GM19395 (cell line): ENCODE measurements around the gene MRPL55.
A peak's percentile ranks its signal among the peaks of the same experiment; 100 is the strongest.

Source experiments
- ATAC-seq: cut with Tn5 transposase; IDR thresholded peaks from one replicate; pipeline ENCODE4 v1.9.1; 2021; ENCODE audit warnings: mild to moderate bottlenecking, moderate library complexity; ENCODE audit not compliant: unreplicated experiment

The MRPL55 gene

DNA sequence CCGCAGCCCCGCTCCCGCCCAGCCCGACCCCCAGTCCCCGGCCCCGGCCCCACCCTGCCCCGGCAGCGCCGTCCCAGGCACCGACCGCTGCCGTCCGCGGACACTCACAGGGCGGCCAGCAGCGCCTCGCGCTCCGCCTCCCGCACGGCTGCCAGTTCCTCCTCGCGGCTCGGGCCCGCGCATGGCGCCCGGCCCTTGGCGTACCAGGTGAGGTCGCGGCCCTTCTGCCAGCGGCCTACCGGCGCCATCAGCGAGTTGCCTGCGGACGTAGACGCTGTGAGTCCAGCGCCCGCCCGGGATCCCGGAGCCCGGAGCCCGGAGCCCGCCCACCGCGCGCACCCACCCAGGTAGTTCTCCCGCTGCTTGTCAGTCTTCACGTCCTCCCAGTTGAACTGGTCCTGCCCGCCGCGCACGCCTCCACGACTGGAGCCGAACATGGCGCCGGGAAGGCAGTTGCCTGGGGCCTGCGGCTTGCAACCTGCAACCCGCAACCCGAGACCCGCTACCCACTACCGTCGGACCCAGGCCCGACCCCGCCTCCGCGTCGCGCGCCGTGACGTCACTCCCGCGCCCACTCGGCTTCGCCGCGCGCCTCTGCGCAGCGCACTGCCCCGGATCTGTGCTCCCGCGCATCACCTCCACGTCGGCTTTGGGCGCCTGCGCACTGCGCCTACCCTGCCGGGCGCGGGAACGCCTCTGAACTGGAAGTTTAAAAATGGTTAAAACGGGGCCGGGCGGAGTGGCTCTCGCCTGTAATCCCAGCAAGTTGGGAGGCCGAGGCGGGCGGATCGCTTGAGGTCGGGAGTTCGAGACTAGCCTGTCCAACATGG, 6.1 kb downstream of the MRPL55 start, which contains the start of gene C1orf35:
Gene C1orf35 (minus strand): TSS at position 535 of the 830 bp plus-strand sequence. CDS start 98 bp downstream, at position 437.
- peak; percentile 74 for ATAC-seq

DNA sequence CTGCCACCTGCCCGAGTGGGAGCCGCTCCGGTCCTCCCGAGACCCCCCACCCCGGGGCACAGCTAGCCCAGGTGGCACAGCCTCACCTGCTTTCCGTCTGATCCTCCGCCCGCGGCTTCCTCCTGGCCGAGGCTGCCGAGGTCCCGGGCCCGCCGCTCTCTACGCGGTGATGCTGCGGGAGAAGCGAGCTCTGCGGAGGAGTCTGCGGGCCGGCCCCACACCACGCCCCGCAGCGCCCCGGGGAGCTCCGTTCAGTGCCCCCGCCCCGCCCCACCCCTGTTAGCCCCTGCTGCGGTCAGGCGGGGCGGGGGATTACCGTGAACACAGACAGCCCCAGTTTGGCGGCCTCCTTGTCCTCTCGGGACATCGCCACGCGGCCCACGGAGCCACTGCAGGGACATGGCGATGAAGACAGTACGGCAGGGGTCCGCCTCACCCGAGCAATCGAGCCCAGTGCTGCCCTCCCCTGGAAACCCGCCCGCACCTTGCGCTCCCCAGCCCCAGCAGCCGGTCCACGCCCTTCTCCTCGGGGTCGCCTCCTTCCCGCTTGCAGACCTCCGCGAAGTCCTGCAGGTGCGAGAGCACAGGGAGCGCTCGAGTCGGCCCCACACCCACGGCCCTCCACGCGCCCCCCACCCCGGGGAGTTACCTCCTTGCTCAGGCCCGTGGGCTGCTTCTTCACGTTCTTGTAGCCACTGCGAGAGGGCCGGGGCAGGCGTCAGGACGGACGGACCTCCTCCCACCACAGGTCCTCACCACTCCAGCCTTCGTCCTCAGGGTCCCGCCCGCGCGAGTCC, 6.9 kb downstream of the MRPL55 start:
- ATAC-seq = peak; percentile 36

DNA sequence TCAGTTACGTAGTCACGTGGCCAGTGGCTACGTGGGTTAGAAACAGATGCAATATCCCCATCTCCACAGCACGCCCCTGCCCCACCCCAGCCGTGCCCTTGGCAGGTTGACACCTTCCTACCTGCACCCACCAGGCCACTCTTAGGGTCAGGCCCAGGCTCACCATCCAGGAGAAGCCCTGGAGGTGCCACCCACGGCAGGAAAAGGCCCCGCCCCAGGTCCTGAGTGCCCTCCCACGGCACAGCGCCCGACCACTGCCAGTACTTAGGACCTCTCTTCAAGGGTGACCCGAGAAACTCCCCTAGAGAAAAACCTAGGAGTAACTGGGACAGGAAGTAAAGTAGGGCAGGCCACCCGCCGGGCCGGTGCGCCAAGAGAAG, 7.5 kb downstream of the MRPL55 start:
- ATAC-seq = no peak

DNA sequence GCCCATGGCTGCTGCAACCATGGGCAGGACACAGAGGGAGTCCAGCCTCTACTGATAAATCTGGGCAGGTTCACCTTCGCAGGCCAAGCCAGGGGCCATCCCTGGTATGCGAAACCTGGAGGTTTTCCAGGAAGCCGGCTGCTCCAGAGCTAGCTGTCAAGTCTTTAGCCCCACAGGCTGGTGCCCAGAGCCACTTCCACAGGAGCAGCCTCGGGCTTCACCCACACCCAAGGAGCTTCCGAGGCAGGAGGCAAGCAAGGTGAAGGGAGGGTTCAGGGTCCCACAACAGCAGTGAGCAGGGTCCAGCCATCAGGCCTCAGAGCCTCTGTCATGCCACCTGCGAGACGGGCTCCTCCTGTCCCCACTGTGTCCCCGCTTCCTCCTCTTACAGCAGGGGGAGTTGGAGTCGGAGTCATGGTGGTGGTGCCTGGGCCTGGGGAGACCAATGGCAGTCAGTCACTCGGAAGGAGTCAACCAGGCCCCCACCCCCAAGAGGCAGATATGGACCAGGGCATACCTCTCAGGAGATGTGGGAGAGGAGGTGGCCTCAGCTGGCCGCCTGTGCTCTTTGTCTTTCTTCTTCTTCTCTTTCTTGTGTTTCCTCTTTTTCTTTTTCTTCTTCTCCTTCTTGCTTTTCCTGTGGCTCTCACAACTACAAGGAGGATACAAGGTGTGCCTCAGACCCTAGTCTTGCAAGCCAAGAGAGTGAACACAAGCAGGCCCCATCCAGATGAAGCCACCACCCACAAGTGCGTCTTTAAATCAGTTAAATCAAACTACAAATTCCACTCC, 8.1 kb downstream of the MRPL55 start:
- no peak for ATAC-seq

DNA sequence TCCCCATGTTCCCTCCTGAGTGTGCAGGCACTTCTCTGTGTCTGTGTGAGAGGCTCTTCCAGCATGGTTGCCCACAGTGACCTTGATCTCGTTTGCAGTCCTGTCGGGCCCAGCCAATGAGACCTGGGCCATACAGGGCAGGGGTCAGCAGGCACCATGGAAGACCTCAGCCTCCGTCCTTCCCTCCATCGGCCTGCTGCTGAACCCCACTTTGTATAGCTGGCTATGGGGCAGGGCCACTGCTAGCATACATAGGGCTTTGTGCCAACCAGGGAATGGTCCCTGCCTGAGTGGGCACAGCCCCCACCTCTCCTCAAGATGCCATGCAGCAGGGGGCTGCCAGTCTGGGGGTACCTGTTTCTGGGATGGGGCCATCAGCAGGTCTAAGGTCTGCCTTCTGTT, 9.8 kb downstream of the MRPL55 start:
- ATAC-seq = no peak

DNA sequence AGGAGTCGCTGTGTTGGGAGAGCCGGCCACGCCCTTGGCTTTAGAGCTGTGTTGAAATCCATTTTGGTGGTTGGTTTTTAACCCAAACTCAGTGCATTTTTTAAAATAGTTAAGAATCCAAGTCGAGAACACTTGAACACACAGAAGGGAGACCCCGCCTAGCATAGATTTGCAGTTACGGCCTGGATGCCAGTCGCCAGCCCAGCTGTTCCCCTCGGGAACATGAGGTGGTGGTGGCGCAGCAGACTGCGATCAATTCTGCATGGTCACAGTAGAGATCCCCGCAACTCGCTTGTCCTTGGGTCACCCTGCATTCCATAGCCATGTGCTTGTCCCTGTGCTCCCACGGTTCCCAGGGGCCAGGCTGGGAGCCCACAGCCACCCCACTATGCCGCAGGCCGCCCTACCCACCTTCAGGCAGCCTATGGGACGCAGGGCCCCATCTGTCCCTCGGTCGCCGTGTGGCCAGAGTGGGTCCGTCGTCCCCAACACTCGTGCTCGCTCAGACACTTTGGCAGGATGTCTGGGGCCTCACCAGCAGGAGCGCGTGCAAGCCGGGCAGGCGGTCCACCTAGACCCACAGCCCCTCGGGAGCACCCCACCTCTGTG, 10.7 kb downstream of the MRPL55 start:
- no peak for ATAC-seq

DNA sequence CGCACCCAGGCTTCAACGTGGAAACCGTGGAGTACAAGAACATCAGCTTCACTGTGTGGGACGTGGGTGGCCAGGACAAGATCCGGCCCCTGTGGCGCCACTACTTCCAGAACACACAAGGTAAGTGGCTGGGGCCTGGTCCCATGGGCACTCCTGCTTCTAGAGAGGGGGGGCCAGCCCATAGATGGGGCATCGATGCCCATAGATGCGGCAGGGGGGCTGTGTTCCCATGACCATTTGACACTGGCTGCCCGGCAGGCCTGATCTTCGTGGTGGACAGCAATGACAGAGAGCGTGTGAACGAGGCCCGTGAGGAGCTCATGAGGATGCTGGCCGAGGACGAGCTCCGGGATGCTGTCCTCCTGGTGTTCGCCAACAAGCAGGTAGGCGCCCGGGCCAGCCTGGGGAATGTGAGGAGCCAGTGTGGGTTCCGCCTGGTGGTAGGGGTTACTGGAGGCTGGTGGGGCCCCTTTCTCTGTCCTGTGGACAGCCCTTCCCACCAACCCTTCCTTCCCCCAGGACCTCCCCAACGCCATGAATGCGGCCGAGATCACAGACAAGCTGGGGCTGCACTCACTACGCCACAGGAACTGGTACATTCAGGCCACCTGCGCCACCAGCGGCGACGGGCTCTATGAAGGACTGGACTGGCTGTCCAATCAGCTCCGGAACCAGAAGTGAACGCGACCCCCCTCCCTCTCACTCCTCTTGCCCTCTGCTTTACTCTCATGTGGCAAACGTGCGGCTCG, 11.6 kb downstream of the MRPL55 start:
- ATAC-seq = no peak

DNA sequence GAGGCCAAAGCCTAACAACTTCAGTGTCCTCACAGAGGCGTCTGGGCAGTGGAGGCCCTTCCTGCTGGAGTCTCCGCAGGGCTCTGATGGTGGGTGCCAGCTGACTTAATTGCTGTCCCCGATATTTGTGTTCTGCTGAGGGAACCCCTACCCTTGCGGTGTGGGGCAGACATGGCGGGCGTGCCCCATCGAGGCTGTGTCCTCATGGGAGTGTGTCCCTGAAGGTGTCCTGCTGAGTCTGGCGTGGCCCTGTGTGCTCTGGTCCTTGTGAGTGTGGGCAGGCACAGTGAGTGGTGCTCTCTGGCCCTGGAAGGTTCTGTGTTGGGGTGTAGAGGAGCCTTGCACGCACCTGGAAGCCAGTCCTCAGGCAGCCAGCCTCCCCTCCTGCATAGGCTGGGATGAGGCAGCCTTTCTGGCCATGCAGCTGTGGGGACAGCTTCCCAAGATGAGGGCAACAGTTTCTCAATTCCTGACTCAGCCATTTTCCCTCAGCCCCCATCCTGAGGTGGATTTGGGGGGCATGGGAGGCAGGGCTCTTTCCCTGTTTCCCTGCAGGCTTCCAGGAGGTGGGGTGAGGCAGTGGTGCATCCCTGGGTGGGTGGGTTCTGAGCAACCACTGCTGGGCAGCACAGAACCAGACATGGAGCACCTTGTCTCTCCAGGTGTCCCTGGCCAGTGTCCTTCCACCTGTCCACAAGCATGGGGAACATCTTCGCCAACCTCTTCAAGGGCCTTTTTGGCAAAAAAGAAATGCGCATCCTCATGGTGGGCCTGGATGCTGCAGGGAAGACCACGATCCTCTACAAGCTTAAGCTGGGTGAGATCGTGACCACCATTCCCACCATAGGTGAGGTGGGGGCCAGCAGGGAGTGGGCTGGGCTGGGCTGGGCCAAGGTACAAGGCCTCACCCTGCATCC, 12.4 kb downstream of the MRPL55 start:
- ATAC-seq = no peak

DNA sequence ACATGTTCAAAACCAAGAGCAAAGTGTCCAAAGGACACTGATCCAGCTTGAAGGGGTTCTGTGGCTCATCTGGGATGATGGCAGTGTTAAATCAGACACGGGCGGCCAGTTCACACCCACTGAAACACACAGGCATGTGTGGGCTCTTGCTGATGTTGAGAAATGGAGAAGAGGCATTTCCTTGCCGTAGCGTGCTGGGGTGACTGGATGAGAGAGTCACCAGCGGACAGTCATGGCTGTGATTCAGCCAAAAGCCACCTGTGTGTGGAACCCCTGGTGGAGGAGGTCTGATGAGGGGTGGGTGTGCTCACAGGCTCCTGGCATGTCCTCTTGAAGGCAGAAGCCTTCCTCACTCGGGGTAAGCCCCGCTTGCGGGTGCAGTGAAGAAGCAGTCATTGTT, 13.2 kb downstream of the MRPL55 start:
- no peak for ATAC-seq

DNA sequence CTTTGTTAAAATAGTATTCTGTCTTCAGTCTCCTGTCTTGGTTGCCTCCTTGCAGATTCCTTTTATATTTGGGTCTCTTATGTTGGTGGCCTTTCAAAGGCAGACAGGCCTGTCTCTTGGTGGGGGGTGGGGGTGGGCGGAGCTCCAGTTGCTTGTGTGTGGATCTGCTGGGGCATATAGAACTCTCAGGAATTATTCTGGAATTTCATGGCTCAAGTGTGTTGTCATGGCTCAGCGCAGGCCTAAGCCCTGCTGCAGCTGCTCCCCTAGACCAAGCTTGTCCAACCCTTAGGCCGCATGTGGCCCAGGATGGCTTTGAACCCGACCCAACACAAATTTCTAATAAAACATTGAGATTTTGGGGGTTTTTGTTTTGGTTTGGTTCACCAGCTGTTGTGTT, 13.9 kb downstream of the MRPL55 start:
- ATAC-seq = no peak

DNA sequence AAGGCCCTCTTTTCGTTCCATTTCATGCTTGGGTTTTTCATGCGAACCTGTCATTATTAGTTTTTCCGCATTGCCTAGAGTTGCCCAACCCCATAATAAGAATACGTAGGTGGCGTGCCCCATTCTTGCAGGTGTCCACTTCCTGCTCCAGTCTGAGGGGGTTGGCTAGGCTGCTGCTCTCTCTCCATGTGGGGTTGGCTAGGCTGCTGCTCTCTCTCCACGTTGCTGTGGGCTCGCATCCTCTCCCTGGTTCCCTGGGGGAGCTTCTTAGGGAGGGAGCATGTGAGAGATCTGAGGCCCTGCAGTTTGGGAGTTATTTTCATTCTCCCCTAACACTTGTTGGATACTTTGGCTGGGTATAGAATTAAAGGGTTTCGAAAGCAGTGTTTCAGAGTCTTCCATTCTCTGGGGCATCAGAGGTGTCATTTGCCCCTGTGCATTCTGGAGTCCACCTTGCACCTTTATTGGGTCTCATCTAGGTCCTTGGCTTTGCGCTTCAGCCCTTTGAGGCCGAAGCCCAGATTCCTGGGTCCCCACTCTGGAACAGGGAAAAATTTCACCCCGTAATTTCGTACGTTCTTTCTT, 14.6 kb downstream of the MRPL55 start:
- no peak for ATAC-seq

DNA sequence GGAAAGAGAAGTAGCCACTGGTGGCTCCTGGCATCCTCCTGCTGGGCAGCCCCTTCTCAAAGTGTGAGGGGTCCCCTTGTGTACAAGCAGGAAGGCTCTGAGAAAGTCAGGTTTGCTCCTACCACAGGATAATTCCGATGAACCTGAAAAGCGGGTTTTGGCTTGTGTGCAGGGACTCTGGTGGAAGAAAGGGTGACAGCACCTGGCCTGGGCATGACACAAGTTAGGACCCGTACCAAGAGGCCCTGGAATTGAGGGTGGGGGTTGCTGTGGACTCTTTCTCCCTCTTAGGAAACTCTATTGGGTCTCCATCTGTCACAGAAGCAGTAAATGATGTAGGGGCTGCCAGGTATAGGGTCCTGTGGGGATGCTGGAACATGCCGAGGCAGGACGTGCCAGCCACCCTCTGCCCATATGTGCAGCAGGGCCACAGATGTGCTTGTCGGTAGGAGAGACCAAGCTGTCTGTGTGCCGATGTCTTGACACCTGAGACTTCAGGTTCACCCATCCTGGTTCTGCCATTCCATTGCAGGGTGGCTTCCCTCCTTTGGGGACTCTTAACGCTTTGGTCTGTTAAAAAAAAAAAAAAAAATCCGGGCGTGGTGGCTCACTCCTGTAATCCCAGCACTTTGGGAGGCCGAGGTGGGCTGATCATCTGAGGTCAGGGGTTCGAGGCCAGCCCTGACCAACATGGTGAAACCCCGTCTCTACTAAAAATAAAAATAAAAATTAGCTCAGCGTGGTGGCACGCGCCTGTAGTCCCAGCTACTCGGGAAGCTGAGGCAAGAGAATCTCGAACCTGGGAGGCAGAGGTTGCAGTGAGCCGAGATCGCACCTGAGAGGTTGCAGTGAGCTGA, 15.8 kb downstream of the MRPL55 start:
- ATAC-seq = no peak

DNA sequence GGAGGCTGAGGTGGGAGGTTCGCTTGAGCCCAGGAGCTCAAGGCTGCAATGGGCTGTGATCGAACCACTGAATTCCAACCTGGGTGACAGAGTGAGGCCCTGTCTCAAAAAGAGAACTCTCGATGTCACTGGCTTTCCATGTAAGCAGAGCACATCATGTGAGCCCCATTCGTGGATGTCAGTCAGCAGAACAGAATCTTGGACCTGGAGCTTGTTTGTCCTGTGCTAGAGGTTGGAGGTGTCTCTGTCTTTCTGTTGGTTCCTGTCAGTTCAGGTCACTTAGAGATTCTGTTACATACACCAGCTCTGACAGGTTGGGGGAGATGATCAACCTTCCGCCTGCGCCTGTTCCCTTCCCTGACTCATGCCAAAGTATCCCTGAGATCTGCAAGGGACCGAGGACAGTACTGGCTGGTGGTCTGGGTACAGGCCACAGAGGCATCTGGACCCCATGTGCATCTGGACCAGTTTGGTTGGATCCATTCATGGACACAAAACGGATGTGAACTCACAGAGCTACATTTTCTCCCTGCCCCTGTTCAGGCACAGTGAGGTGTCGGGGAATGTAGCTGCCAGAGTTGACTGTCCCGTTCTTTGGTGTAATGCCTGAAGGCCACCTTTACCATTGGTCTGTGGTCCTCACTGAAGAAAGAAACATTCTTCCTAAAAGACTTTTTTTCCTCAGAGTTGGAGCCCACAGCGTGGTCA, 16.6 kb downstream of the MRPL55 start:
- no peak for ATAC-seq

DNA sequence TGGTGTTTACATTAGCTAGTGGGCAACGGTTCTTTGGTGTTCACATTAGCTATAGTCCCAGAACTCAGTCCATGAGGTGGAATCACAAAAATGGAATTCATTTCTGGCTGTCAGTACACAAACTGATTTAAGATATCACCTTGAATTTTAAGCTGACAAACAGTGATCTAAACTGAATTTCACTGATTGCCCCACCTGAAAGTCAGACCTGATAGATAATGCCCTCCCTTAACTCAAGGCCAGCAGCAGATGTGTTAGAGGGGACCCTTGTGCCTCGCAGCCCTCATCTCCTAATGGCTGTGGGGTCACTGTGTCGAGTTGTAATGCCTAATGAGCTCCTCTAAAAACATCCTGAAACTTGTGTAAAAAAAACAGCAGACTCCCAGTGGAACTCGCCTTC, 18.0 kb downstream of the MRPL55 start:
- ATAC-seq = no peak

DNA sequence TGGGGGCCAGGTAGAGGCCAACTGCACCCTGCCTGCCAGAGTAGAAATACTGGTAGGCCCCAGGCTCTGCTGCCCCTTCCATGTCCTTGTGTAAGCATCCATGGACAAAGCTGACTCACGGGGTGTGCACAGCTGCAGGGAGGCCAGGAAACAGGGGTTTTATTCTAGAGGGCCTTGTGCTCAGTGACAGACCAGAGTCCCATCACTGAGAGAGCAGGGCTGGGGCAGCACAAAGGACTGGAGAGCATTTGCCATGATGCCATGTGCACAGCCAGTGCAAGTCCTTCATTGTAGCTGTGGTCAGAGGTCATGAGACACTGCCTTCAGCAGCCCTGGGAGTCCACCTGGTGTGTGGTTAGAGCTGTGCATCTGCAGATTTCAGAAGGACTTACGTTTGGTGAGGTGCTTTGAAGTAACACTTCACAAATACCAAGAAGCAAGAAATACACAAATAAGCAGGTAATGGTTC, 18.5 kb downstream of the MRPL55 start:
- no peak for ATAC-seq

DNA sequence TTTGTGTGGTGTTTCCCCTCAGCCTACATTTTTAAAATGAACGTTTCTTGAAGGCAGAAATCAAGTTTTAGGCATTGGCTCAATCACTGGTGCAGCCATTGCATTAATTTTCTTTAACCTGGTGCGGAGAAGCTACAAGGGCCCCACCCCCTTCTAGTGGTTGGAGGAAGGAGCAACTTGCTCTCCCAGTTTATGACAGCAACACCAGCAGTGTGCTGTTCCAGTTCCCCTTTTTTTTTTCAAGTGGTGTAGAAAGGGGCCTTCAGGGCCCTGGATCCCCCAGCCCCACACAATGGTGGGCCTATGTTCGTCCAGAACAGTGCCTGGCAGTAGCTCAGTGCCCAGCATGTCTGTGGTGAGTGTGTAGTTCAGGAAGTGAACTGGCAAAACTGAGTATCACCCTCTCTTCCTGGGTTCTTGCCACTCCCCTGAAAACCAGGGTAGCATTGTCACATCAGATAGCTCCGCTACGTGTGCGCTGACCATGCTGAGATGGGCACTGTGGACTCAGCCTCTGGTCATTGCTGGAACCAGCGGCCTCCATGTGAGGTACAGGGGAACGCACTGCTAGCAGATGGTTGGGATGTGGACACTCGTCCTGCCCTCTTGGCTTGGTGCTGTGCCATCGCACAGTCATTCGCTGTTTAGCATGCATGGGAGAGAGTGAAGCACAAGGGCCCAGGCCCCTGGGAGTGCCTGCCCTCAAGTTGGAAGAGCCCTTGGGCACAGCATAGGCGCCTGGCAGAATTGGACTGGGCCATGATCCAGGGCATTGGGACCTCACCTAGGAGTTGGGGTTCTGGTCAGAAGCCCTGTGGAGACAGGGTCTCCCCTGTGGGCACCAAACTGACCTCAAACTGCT, 19.3 kb downstream of the MRPL55 start:
- peak; percentile 44 for ATAC-seq
